T-helper 1 cell treated with Interleukin-12 subunit alpha and Interleukin-12 subunit beta and Interleukin-4 antibody, amounts not matched to agents 30 μg/mL and 1 μg/mL, for 36 hours (primary cell): ENCODE data around the gene CAPZB.

Experiments used
- H3K27ac Mint-ChIP-seq: one replicate; pipeline ENCODE4 v1.8.0; 2021; ENCODE audit warnings: mild to moderate bottlenecking, mixed read lengths
- H3K27me3 Mint-ChIP-seq: one replicate; pipeline ENCODE4 v1.8.0; 2021; ENCODE audit warnings: low read depth, mixed read lengths
- H3K36me3 Mint-ChIP-seq: one replicate; pipeline ENCODE4 v1.8.0; 2021; ENCODE audit warnings: low read depth, mixed read lengths
- H3K4me1 Mint-ChIP-seq: one replicate; pipeline ENCODE4 v1.8.0; 2021; ENCODE audit warnings: low read depth, mixed read lengths
- H3K4me3 Mint-ChIP-seq: one replicate; pipeline ENCODE4 v1.8.0; 2021; ENCODE audit warnings: mild to moderate bottlenecking, moderate library complexity, mixed read lengths
- H3K9me3 Mint-ChIP-seq: one replicate; pipeline ENCODE4 v1.8.0; 2021; ENCODE audit warnings: mixed read lengths

CAPZB gene

GRCh38 chr1:19441048-19441780 is 44.1 kb downstream of the CAPZB start:
- Mint-ChIP-seq H3K27me3 (no peaks in the 10 kb centered on the region), H3K9me3 (no peaks in the 10 kb centered on the region), H3K4me3 (no peak overlapping the region), H3K4me1 (peaks cover 58% of the 10 kb centered on the region), H3K27ac (no peak overlapping the region), H3K36me3 (peaks cover 26% of the 10 kb centered on the region)

- peak overlapping the region; percentile 21 for H3K27ac Mint-ChIP-seq
- H3K36me3 Mint-ChIP-seq: peaks cover 28% of the 10 kb centered on the region
- no peak overlapping the region for H3K4me3 Mint-ChIP-seq
Observed at GRCh38 chr1:19439464-19440171, 45.7 kb downstream of the CAPZB start.

GRCh38 chr1:19438516-19439195 is 46.7 kb downstream of the CAPZB start:
- peaks cover 59% of the 10 kb centered on the region for H3K4me1 Mint-ChIP-seq
- H3K36me3 Mint-ChIP-seq: peaks cover 25% of the 10 kb centered on the region
- H3K27me3 Mint-ChIP-seq: no peaks in the 10 kb centered on the region
- no peaks in the 10 kb centered on the region for H3K9me3 Mint-ChIP-seq
- H3K27ac Mint-ChIP-seq: no peak overlapping the region
- H3K4me3 Mint-ChIP-seq: no peak overlapping the region

More at GRCh38 chr1:19439464-19440171, 45.7 kb downstream of the CAPZB start:
- H3K27me3 Mint-ChIP-seq: no peaks in the 10 kb centered on the region
- peaks cover 60% of the 10 kb centered on the region for H3K4me1 Mint-ChIP-seq
- no peaks in the 10 kb centered on the region for H3K9me3 Mint-ChIP-seq

GRCh38 chr1:19437891-19438294 is 47.4 kb downstream of the CAPZB start:
- Mint-ChIP-seq H3K36me3 (peaks cover 30% of the 10 kb centered on the region), H3K4me3 (no peak overlapping the region), H3K27me3 (no peaks in the 10 kb centered on the region), H3K9me3 (no peaks in the 10 kb centered on the region), H3K27ac (peak overlapping the region; percentile 3), H3K4me1 (peaks cover 66% of the 10 kb centered on the region)

GRCh38 chr1:19436716-19437476 is 48.4 kb downstream of the CAPZB start:
- Mint-ChIP-seq H3K27ac (peak overlapping the region; percentile 75), H3K4me1 (peaks cover 67% of the 10 kb centered on the region), H3K4me3 (peak overlapping the region; percentile 30), H3K36me3 (peaks cover 31% of the 10 kb centered on the region), H3K9me3 (no peaks in the 10 kb centered on the region), H3K27me3 (no peaks in the 10 kb centered on the region)

GRCh38 chr1:19435851-19436455 is 49.4 kb downstream of the CAPZB start:
- peaks cover 27% of the 10 kb centered on the region for H3K36me3 Mint-ChIP-seq
- no peaks in the 10 kb centered on the region for H3K9me3 Mint-ChIP-seq
- H3K4me1 Mint-ChIP-seq: peaks cover 61% of the 10 kb centered on the region
- no peaks in the 10 kb centered on the region for H3K27me3 Mint-ChIP-seq
- H3K4me3 Mint-ChIP-seq: no peak overlapping the region
- H3K27ac Mint-ChIP-seq: peak overlapping the region; percentile 75

- Mint-ChIP-seq H3K4me1 (peaks cover 64% of the 10 kb centered on the region), H3K27ac (no peak overlapping the region), H3K4me3 (no peak overlapping the region), H3K9me3 (no peaks in the 10 kb centered on the region), H3K36me3 (peaks cover 26% of the 10 kb centered on the region), H3K27me3 (no peaks in the 10 kb centered on the region)
Observed at GRCh38 chr1:19435181-19435580, 50.2 kb downstream of the CAPZB start.

GRCh38 chr1:19433719-19433998 is 51.7 kb downstream of the CAPZB start:
- no peak overlapping the region for H3K27ac Mint-ChIP-seq
- peaks cover 67% of the 10 kb centered on the region for H3K4me1 Mint-ChIP-seq
- H3K4me3 Mint-ChIP-seq: no peak overlapping the region
- peaks cover 20% of the 10 kb centered on the region for H3K36me3 Mint-ChIP-seq
- no peaks in the 10 kb centered on the region for H3K27me3 Mint-ChIP-seq
- no peaks in the 10 kb centered on the region for H3K9me3 Mint-ChIP-seq

- H3K4me3 Mint-ChIP-seq: no peak overlapping the region
- peaks cover 20% of the 10 kb centered on the region for H3K36me3 Mint-ChIP-seq
Observed at GRCh38 chr1:19432943-19433718, 52.2 kb downstream of the CAPZB start.

GRCh38 chr1:19430121-19431068 is 54.9 kb downstream of the CAPZB start:
- H3K27ac Mint-ChIP-seq: peak overlapping the region; percentile 46
- peaks cover 8% of the 10 kb centered on the region for H3K36me3 Mint-ChIP-seq
- H3K4me1 Mint-ChIP-seq: peaks cover 50% of the 10 kb centered on the region
- H3K9me3 Mint-ChIP-seq: no peaks in the 10 kb centered on the region
- no peaks in the 10 kb centered on the region for H3K27me3 Mint-ChIP-seq
- no peak overlapping the region for H3K4me3 Mint-ChIP-seq

More at GRCh38 chr1:19432943-19433718, 52.2 kb downstream of the CAPZB start:
- peaks cover 66% of the 10 kb centered on the region for H3K4me1 Mint-ChIP-seq
- peak overlapping the region; percentile 11 for H3K27ac Mint-ChIP-seq
- no peaks in the 10 kb centered on the region for H3K27me3 Mint-ChIP-seq
- H3K9me3 Mint-ChIP-seq: no peaks in the 10 kb centered on the region

GRCh38 chr1:19429611-19430010 is 55.7 kb downstream of the CAPZB start:
- peaks cover 48% of the 10 kb centered on the region for H3K4me1 Mint-ChIP-seq
- H3K27ac Mint-ChIP-seq: no peak overlapping the region
- H3K36me3 Mint-ChIP-seq: peaks cover 11% of the 10 kb centered on the region
- H3K27me3 Mint-ChIP-seq: no peaks in the 10 kb centered on the region
- no peak overlapping the region for H3K4me3 Mint-ChIP-seq
- H3K9me3 Mint-ChIP-seq: no peaks in the 10 kb centered on the region

GRCh38 chr1:19427087-19427781 is 58.1 kb downstream of the CAPZB start:
- Mint-ChIP-seq H3K27ac (no peak overlapping the region), H3K4me3 (no peak overlapping the region), H3K4me1 (peaks cover 37% of the 10 kb centered on the region), H3K9me3 (no peaks in the 10 kb centered on the region), H3K27me3 (no peaks in the 10 kb centered on the region), H3K36me3 (peaks cover 3% of the 10 kb centered on the region)
